ENCODE measurements around the gene OR6X1.

The OR6X1 gene

GRCh38 chr11:123754101-123754568 lies at the start of gene OR6X1:
TSS of gene OR6X1 (minus strand) at chr11:123754518. CDS start at chr11:123754518, 0 bp downstream.
- TF ChIP-seq Cebpa-rat (IDR thresholded peaks at IDR 0.05) = no peak
- Histone ChIP-seq H3K4me1 (peaks cover 0 to 7% (median 0%) of the 10 kb centered on the region in 10 experiments; a peak in 2 of 20 replicates), H3K9ac (no peak within 1 kb of the TSS), H3K27me3 (no peaks in the 10 kb centered on the region), H3K9me3 (replicated peaks in 1 of 11) (peaks cover 0 to 2% (median 0%) of the 10 kb centered on the region in 11 experiments; a peak in 1 of 22 replicates), H3K4me3 (no peak within 1 kb of the TSS), H4K20me1 (no peaks in the 10 kb centered on the region), H3K4me2 (no peak within 1 kb of the TSS), H3K36me3 (no peaks in the 10 kb centered on the region), H3K27ac (no peak within 1 kb of the TSS)

GRCh38 chr11:123801765-123802164 lies 47.4 kb upstream of the OR6X1 start:
- Histone ChIP-seq H4K20me1 (no peaks in the 10 kb centered on the region), H3K27me3 (no peaks in the 10 kb centered on the region), H3K36me3 (no peaks in the 10 kb centered on the region), H3K4me3 (no peak overlapping the region), H3K9ac (no peak overlapping the region), H3K4me2 (no peak overlapping the region), H3K27ac (no peak overlapping the region), H3K9me3 (replicated peaks in 1 of 11) (0 out of 22 replicates have a peak, but pooled peaks cover 0 to 2% (median 0%) of the 10 kb centered on the region in 11 experiments), H3K4me1 (peaks cover 16 to 45% (median 37%) of the 10 kb centered on the region in 10 experiments)
- no peak for TF ChIP-seq Cebpa-rat (IDR thresholded peaks at IDR 0.05)

DNA sequence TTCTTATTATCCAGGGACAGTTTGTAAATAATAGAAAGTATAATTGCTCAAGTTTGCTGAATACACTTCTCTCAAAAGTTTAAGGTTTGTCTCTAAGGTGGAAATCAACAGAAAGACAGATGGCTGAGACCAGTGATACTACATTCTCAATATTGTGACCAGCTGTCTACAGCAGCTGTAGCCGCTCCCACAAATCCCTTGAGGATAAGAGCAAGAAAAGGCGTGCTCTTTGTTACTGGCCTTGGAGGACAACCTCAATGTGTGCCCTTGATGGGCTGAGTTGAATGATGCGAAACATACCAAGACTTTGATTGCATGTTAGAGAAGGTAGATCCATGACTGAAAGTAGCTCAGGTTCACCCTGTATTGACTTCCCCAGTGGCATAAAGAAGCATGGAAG lies 45.7 kb upstream of the OR6X1 start:
- Histone ChIP-seq H4K20me1 (no peaks in the 10 kb centered on the region), H3K9ac (no peak overlapping the region)

GRCh38 chr11:123799438-123799837 lies 45.1 kb upstream of the OR6X1 start:
- H3K9me3 ChIP-seq (replicated peaks in 1 of 11) = peaks cover 6 to 20% (median 12%) of the 10 kb centered on the region in 11 experiments; a peak in 18 of 22 replicates
- peak overlapping the region in 8 of 11 experiments; percentile 68 to 84 (median 80); a peak in 16 of 22 replicates for H3K4me2 ChIP-seq
- no peaks in the 10 kb centered on the region for H4K20me1 ChIP-seq
- H3K36me3 ChIP-seq = no peaks in the 10 kb centered on the region
- no peaks in the 10 kb centered on the region for H3K27me3 ChIP-seq
- H3K4me3 ChIP-seq = no peak overlapping the region
- H3K4me1 ChIP-seq = peaks cover 16 to 43% (median 39%) of the 10 kb centered on the region in 10 experiments
- peak overlapping the region in 2 of 11 experiments; percentile 14 to 24; a peak in 3 of 22 replicates for H3K27ac ChIP-seq
- H3K9ac ChIP-seq = no peak overlapping the region
- TF ChIP-seq Cebpa-rat (IDR thresholded peaks at IDR 0.05) = no peak

More for the DNA sequence above, 45.7 kb upstream of the OR6X1 start:
- peaks cover 6 to 16% (median 11%) of the 10 kb centered on the region in 11 experiments; a peak in 17 of 22 replicates for H3K9me3 ChIP-seq (replicated peaks in 1 of 11)
- H3K4me2 ChIP-seq = peak overlapping the region in 9 of 11 experiments; percentile 6 to 84 (median 78); a peak in 17 of 22 replicates
- no peaks in the 10 kb centered on the region for H3K27me3 ChIP-seq
- TF ChIP-seq Cebpa-rat (IDR thresholded peaks at IDR 0.05) = no peak
- H3K27ac ChIP-seq = no peak overlapping the region
- H3K4me1 ChIP-seq = peaks cover 16 to 43% (median 39%) of the 10 kb centered on the region in 10 experiments
- H3K4me3 ChIP-seq = no peak overlapping the region
- no peaks in the 10 kb centered on the region for H3K36me3 ChIP-seq

DNA sequence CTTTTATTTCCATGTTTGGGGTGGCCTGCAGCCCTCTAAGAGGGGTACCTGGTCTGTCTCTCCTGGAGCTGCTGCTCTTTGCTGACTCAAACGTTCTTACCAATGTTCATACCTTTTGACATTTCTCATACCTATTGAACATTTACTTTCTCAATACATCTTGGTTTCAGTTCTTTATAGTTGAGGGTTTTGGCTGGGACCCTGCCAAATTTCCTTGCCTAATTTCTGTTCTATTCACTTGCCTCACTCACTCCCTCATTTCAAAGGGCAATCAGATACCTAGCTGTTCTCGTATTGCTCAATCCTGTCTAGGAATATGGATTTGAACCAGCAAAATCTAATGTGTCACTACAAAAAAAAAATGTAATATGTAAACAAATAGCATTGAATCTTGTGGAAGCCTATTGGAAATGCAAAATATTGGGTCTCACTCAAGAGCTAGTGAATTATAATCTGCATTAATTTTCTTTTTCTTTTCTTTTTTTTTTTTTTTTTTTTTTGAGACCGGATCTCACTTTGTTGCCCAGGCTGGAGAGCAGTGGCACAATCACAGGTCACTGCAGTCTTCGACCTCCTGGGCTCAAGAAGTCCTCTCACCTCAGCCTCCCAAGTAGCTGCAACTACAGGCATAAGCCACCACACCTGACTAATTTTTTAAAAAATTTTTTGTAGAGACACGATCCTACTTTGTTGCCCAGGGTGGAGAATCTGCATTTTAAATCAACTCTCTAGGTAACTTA lies 44.4 kb upstream of the OR6X1 start:
- Histone ChIP-seq H3K36me3 (no peaks in the 10 kb centered on the region), H3K4me3 (no peak overlapping the region), H3K27ac (peak overlapping the region in 5 of 11 experiments; percentile 25 to 54 (median 51); a peak in 8 of 22 replicates), H3K27me3 (no peaks in the 10 kb centered on the region), H3K9me3 (replicated peaks in 1 of 11) (peaks cover 6 to 24% (median 16%) of the 10 kb centered on the region in 11 experiments; a peak in 18 of 22 replicates), H3K4me2 (peak overlapping the region; percentile 62 to 84 (median 75); a peak in 21 of 22 replicates), H4K20me1 (no peaks in the 10 kb centered on the region), H3K9ac (no peak overlapping the region), H3K4me1 (peaks cover 16 to 43% (median 39%) of the 10 kb centered on the region in 10 experiments)
- 0 out of 22 replicates have a peak, but pooled peaks of 1 of the 11 experiments have one; percentile 12 for TF ChIP-seq Cebpa-rat (IDR thresholded peaks at IDR 0.05)

DNA sequence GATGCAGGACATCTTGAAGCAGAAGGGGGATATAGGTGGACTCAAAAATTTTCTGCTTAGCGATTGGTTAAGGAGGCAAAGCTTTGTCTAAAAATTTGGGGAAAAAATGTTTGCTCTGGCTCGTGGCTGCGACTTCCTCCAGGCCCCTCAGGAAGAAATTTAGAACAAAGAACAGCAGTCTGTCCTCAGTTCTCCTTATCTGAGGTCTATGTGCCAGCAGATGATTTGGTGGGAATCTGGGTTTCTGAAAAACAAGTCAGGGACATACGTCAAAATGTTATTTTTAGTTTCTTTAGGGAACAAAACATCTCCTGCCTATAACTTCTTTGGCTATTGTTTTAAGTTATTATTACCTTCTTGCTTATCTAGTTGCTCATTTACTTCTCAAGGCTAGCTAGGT lies 43.8 kb upstream of the OR6X1 start:
- Histone ChIP-seq H3K27ac (peak overlapping the region in 7 of 11 experiments; percentile 25 to 54 (median 50); a peak in 14 of 22 replicates), H3K9me3 (replicated peaks in 1 of 11) (peaks cover 6 to 28% (median 19%) of the 10 kb centered on the region in 11 experiments; a peak in 19 of 22 replicates), H3K36me3 (no peaks in the 10 kb centered on the region), H3K27me3 (no peaks in the 10 kb centered on the region), H4K20me1 (no peaks in the 10 kb centered on the region), H3K4me3 (0 out of 20 replicates have a peak overlapping the region, but pooled peaks of 2 of the 10 experiments have one; percentile 4 to 15), H3K4me1 (peaks cover 16 to 43% (median 39%) of the 10 kb centered on the region in 10 experiments), H3K4me2 (peak overlapping the region; percentile 62 to 84 (median 75)), H3K9ac (peak overlapping the region in 5 of 11 experiments; percentile 19 to 44 (median 34); a peak in 4 of 22 replicates)
- no peak for TF ChIP-seq Cebpa-rat (IDR thresholded peaks at IDR 0.05)

DNA sequence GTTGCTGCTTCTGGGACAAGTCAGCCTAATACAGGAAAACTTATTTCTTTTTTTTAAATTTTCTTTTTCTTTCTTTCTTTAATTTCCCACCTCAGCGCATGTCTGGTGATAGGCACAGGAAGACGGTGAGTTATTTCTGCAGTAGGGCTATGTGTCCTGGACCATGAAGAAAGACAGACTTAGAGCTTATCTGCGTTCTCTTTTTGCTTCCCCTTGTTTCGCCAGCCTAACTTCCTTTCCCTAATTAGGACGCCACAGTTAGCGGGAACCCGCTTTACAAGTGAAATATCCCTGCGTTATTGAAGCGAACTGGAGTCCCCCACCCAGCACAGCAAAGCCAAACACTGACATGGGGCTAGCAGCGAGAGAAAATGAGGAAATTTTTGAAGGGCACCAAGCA lies 43.2 kb upstream of the OR6X1 start:
- H3K27ac ChIP-seq = peak overlapping the region in 7 of 11 experiments; percentile 25 to 54 (median 50); a peak in 14 of 22 replicates
- H4K20me1 ChIP-seq = no peaks in the 10 kb centered on the region
- H3K4me3 ChIP-seq = peak overlapping the region in 3 of 10 experiments; percentile 0 to 15 (median 4); a peak in 1 of 20 replicates
- no peak for TF ChIP-seq Cebpa-rat (IDR thresholded peaks at IDR 0.05)
- H3K27me3 ChIP-seq = no peaks in the 10 kb centered on the region
- H3K9ac ChIP-seq = peak overlapping the region in 5 of 11 experiments; percentile 19 to 44 (median 34); a peak in 6 of 22 replicates
- no peaks in the 10 kb centered on the region for H3K36me3 ChIP-seq
- peak overlapping the region; percentile 62 to 84 (median 75) for H3K4me2 ChIP-seq
- H3K9me3 ChIP-seq (replicated peaks in 1 of 11) = peaks cover 8 to 32% (median 23%) of the 10 kb centered on the region in 11 experiments; a peak in 20 of 22 replicates
- peaks cover 16 to 43% (median 39%) of the 10 kb centered on the region in 10 experiments for H3K4me1 ChIP-seq

GRCh38 chr11:123797114-123797513 lies 42.8 kb upstream of the OR6X1 start:
- peaks cover 16 to 43% (median 39%) of the 10 kb centered on the region in 10 experiments for H3K4me1 ChIP-seq
- H3K4me3 ChIP-seq = no peak overlapping the region
- H3K4me2 ChIP-seq = peak overlapping the region; percentile 62 to 84 (median 75); a peak in 21 of 22 replicates
- H3K27me3 ChIP-seq = no peaks in the 10 kb centered on the region
- H4K20me1 ChIP-seq = no peaks in the 10 kb centered on the region
- 0 out of 22 replicates have a peak overlapping the region, but pooled peaks of 1 of the 11 experiments have one; percentile 44 for H3K9ac ChIP-seq
- H3K36me3 ChIP-seq = no peaks in the 10 kb centered on the region
- no peak for TF ChIP-seq Cebpa-rat (IDR thresholded peaks at IDR 0.05)
- peaks cover 11 to 34% (median 25%) of the 10 kb centered on the region in 11 experiments; a peak in 20 of 22 replicates for H3K9me3 ChIP-seq (replicated peaks in 1 of 11)
- peak overlapping the region in 4 of 11 experiments; percentile 48 to 54 (median 52); a peak in 7 of 22 replicates for H3K27ac ChIP-seq

All from BLaER1 treated with 17β-estradiol and CSF1 and Interleukin-3, amounts not matched to agents 10 nM and 100 nM (cell line).